IPS DF 6.9 (cell line): ENCODE measurements around the gene USP8.

ENCODE experiments used
- DNase-seq: peaks from one replicate; pipeline ENCODE4 v3.0.0-alpha.2; 2013; ENCODE audit warnings: low read depth, low spot score
- H3K27ac ChIP-seq: one replicate; pipeline ENCODE4 v1.5.1; 2013; ENCODE audit warnings: low read length, control low read depth
- H3K27me3 ChIP-seq: 2 replicates; pipeline ENCODE4 v1.6.1; 2013; ENCODE audit warnings: mild to moderate bottlenecking, low read length; ENCODE audit not compliant: control insufficient read depth, insufficient read depth
- H3K36me3 ChIP-seq: 2 replicates; pipeline ENCODE4 v1.6.1; 2013; ENCODE audit warnings: low read length; ENCODE audit not compliant: control insufficient read depth, insufficient read depth
- H3K4me1 ChIP-seq: 2 replicates; pipeline ENCODE4 v1.6.1; 2013; ENCODE audit warnings: low read length; ENCODE audit not compliant: control insufficient read depth, insufficient read depth
- H3K4me3 ChIP-seq: 2 replicates; pipeline ENCODE4 v1.5.1; 2013; ENCODE audit warnings: mild to moderate bottlenecking, low read length
- H3K9me3 ChIP-seq: 2 replicates; pipeline ENCODE4 v1.6.1; 2013; ENCODE audit warnings: low read length, inconsistent platforms; ENCODE audit not compliant: control insufficient read depth, insufficient read depth
- WGBS: extraction: QIAGEN DNeasy Blood & Tissue Kit; methylation state at CpG from one replicate; pipeline ENCODE4 v1.1.7; 2013; ENCODE audit warnings: mixed read lengths, missing lambda C conversion rate; ENCODE audit not compliant: insufficient read length, insufficient coverage; 5-methylcytosine and 5-hydroxymethylcytosine counted together

The USP8 gene

DNA sequence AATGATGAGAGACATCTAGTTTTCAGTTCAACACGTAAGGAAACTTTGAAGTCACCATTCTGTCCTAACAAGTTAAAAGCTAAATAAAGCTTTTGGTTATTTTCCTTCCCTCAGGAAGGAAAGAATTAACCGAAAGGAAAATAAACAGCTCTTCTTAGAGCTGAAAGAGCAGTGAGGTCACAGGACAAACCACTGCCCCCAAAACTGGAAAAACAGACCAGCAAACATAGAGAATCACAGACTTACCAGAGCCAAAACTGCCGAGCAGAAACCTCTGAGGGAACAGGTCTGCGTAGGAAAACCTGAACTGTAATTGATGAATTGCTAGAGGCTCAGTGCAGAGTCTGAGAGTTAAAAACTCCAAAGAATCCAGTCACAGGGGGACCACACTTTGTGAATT is 107.6 kb downstream of the USP8 start:
- H3K27me3 ChIP-seq = no peaks in the 10 kb centered on the region
- H3K27ac ChIP-seq = no peak overlapping the region
- no peak overlapping the region for H3K4me3 ChIP-seq
- H3K9me3 ChIP-seq = no peaks in the 10 kb centered on the region
- no peaks in the 10 kb centered on the region for H3K36me3 ChIP-seq
- no peak for DNase-seq
- no CpG with 5 or more reads among the region's 4 CpGs for WGBS
- no peaks in the 10 kb centered on the region for H3K4me1 ChIP-seq

DNA sequence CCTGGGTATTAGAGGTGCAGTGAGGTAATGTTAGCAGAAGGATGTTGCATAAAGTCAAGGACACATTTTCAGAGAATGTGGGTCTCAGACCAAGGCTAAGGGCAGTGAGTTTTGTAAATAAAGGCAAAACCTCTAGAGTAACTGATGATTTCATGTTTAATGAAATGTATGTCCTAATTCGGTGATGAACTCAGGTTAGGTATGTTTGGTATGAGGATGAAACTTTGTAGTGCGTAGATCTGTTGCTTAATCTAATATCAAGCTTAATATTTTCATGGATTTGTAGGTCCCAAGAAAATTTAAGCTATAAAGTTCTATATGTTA is 118.6 kb downstream of the USP8 start:
- no peaks in the 10 kb centered on the region for H3K36me3 ChIP-seq
- no peak overlapping the region for H3K27ac ChIP-seq
- H3K4me3 ChIP-seq = no peak overlapping the region
- H3K9me3 ChIP-seq = no peaks in the 10 kb centered on the region
- no CpG with 5 or more reads among the region's 2 CpGs for WGBS
- no peaks in the 10 kb centered on the region; the same call in 1 of the 2 replicates for H3K27me3 ChIP-seq
- H3K4me1 ChIP-seq = peaks cover 2% of the 10 kb centered on the region; the same call in 1 of the 2 replicates
- DNase-seq = no peak

DNA sequence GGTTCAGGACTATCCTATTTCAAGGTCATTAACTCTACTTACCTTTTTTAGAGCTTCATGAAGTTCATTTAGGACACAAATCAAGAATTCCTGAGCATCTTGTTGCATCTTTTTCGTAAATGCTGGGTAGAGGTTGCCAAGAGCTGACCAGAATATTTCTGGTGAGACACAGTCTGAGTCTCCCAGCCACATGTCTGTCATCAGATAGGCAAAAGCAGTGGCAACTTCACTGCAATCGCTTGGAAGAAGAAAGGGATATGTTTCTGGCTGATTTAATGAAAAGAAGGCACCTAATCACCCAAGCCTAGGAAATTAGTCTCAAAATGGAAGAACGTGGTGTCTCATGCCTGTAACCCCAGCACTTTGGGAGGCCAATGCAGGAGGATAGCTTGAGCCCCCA is 119.4 kb downstream of the USP8 start:
- no peak for DNase-seq
- Histone ChIP-seq H3K36me3 (no peaks in the 10 kb centered on the region), H3K4me3 (no peak overlapping the region), H3K4me1 (peaks cover 2% of the 10 kb centered on the region; the same call in 1 of the 2 replicates), H3K9me3 (no peaks in the 10 kb centered on the region), H3K27me3 (no peaks in the 10 kb centered on the region; the same call in 1 of the 2 replicates), H3K27ac (no peak overlapping the region)
- WGBS = no CpG with 5 or more reads among the region's 3 CpGs

DNA sequence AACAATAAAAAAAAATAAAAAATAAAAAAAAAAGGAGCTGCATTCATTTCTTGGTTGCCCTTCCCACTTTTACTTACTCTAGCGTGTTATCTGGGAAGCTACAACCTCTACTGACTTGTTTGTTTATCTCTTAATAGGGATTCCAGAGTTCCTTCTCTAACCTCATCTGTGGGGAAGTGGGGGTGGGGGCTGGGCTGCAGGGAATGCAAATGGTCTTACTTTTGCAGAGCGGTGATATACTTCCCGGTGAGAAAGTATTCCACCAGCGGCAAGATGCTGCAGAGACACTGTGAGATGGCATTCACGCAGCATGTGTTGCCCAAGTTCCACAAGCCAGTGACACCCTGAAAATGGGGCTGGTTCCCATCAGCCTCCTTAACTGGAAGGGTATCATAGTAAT is 120.2 kb downstream of the USP8 start:
- no peak overlapping the region for H3K27ac ChIP-seq
- H3K4me1 ChIP-seq = peaks cover 2% of the 10 kb centered on the region; the same call in 1 of the 2 replicates
- no peak for DNase-seq
- no peaks in the 10 kb centered on the region; the same call in 1 of the 2 replicates for H3K27me3 ChIP-seq
- no peaks in the 10 kb centered on the region for H3K36me3 ChIP-seq
- WGBS = no CpG with 5 or more reads among the region's 5 CpGs
- H3K9me3 ChIP-seq = no peaks in the 10 kb centered on the region
- H3K4me3 ChIP-seq = no peak overlapping the region

DNA sequence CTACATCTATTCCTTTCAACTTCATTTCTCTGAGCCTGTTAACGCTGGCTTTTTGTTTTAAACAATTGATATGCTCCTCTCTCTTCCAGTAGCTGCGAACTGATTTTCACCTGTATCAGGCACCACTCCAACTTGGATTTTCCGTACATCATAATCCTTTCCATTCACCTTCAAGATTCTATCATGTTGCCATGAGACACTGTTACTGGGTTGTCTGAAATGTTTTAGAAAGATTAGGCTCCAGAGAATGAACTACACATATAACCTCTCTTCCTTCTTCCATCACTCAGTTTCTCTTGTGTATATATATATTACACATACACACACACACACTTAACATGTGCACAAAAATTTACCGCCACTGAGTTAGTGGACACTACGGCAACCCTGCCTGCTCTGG is 122.4 kb downstream of the USP8 start, which contains the start of gene USP50:
Gene USP50, minus strand, starts transcription at position 101 of the 400 bp plus-strand sequence. CDS start 141 bp downstream, outside the sequence.
- WGBS = no CpG with 5 or more reads among the region's 5 CpGs
- DNase-seq = no peak

DNA sequence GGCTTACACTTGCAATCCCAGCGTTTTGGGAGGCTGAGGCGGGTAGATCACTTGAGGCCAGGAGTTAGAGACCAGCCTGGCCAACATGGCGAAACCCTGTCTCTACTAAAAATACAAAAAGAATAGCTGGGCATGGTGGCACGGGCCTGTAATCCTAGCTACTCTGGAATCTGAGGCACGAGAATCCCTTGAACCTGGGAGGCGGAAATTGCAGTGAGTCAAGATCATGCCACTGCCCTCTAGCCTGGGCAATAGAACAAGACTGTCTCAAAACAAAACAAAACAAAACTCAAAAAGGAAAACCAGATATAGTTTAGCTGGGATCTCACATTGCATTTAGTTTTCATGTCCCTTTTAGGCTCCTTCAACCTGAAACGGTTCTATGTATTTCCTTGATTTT is 125.1 kb downstream of the USP8 start:
- no CpG with 5 or more reads among the region's 7 CpGs for WGBS
- DNase-seq = no peak
- H3K27ac ChIP-seq = no peak overlapping the region

More for the DNA sequence above, 122.4 kb downstream of the USP8 start, which contains the start of gene USP50:
- Histone ChIP-seq H3K4me1 (peaks cover 2% of the 10 kb centered on the region; the same call in 1 of the 2 replicates), H3K4me3 (no peak within 1 kb of the TSS), H3K27me3 (no peaks in the 10 kb centered on the region), H3K36me3 (no peaks in the 10 kb centered on the region), H3K27ac (no peak within 1 kb of the TSS), H3K9me3 (no peaks in the 10 kb centered on the region)

DNA sequence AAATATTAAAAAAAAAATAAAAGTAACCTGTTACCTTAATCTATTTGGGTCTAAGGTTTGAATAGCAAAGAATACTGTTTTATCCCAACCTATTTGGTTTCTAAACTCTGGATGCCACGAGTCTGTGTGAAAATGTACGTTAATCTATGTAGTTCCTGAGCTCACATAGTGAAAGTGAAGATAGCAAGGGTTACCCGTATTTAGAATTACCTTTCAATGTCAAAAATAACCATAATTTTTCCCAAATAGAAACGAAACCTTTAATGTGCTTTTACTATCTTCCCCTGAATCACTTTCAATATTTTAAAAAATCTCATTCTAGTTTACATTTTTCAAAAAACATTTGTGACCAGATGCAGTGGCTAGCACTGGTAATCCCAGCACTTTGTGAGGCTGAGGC is 128.0 kb downstream of the USP8 start:
- 100% methylated on average over 1 of the region's 4 CpGs for WGBS
- no peak for DNase-seq
- Histone ChIP-seq H3K9me3 (no peaks in the 10 kb centered on the region), H3K4me1 (no peaks in the 10 kb centered on the region), H3K27ac (no peak overlapping the region), H3K27me3 (no peaks in the 10 kb centered on the region), H3K4me3 (no peak overlapping the region), H3K36me3 (no peaks in the 10 kb centered on the region)

More for the DNA sequence above, 125.1 kb downstream of the USP8 start:
- peaks cover 2% of the 10 kb centered on the region; the same call in 1 of the 2 replicates for H3K4me1 ChIP-seq
- no peaks in the 10 kb centered on the region for H3K27me3 ChIP-seq
- no peaks in the 10 kb centered on the region for H3K36me3 ChIP-seq
- no peaks in the 10 kb centered on the region for H3K9me3 ChIP-seq
- H3K4me3 ChIP-seq = no peak overlapping the region

DNA sequence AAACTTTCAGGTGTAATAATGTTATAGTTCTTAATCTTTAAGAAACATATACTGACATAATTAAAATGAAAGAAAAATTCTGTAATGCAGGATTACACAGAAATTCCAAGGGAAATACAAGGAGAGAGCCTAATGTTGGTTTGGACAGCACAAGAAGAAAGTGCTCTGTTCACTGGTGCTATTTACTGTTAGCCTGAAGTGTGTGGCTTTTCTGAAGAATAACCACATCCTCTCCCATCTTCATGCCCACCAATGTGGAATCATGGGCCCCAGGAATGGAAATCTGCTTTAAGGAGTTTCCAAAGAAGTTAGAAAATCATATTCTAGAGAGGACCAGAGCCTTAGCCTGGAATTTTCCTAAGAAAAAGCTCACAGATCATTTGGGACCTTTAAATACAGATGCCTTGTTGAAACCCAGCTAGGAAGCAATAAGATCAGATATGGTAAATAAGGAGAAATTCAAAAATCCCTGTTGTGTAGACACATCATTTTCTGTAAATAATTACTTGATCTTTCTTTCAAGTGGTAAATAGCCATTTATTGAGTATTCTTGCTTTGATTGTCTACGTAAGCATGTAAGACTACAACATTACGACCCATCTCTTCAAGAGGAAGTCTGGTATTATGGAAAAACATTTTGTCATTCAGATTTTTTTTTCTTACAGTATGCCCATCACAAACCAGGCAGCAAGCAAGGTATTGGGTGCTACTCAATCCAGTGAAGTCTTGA is 132.6 kb downstream of the USP8 start:
- Histone ChIP-seq H3K4me3 (no peak overlapping the region), H3K4me1 (no peaks in the 10 kb centered on the region), H3K36me3 (no peaks in the 10 kb centered on the region), H3K27me3 (no peaks in the 10 kb centered on the region), H3K9me3 (no peaks in the 10 kb centered on the region), H3K27ac (no peak overlapping the region)
- no peak for DNase-seq
- no CpG with 5 or more reads among the region's 2 CpGs for WGBS

DNA sequence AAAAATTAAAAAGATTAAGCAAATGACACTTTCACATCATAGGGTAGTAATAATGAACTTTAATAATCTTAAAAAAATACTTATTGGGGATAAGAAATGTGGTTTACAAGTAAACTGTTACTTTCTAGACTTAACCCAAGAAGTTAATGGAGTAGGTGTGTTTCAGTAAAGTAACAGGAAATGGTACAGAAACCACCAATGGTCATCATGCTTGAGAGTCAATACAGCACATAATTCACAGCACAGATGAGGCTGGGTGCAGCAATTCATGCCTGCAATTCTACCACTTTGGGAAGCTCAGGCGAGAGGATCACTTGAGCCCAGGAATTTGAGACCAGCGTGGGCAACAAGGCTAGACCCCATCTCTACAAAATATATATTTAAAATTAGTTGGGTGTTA is 133.8 kb downstream of the USP8 start:
- H3K9me3 ChIP-seq = no peaks in the 10 kb centered on the region
- no peak overlapping the region for H3K27ac ChIP-seq
- H3K4me1 ChIP-seq = no peaks in the 10 kb centered on the region
- H3K27me3 ChIP-seq = no peaks in the 10 kb centered on the region
- H3K36me3 ChIP-seq = no peaks in the 10 kb centered on the region
- no peak for DNase-seq
- H3K4me3 ChIP-seq = no peak overlapping the region
- no CpG with 5 or more reads among the region's 2 CpGs for WGBS

DNA sequence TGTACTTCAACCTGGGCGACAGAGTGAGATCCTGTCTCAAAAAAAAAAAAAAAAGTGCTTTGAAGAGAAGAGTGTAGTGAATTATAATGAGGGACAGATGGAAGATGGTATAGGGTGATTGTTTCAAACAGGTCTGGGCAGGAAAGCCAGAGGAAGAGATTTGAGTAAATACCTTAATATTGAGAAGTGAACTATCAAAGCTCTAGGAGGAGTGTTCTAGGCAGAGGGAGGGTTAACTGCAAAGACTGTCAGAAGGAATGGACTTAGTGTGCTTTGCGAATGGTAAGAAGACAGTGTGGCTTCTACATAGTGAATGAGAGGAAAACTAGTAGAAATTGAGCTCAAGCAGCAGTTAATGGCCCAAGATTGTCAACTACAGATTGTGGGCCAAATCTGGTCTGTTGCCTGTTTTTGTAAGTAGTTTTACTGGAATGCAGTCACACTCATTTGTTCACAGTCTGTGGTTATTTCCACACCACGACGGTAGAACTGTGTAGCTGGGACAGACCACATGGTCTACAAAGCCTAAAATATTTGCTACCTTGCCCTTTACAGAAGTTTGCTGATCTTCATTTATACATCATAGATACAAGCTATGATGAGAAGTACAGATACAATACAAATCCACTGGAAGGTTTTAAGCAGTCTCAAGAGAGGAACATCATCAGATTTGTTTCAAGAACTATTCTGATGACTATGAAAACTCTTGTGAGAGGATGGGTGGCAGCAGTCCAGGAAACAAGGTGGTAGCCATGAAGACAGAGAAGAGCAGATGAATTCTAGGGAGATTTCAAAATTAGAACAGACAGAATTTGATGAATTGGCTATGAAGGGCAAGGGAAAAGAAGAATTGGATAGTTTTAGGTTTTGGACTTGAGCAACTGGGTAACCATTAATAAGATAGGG is 138.8 kb downstream of the USP8 start:
- Histone ChIP-seq H3K27ac (no peak overlapping the region), H3K4me1 (no peaks in the 10 kb centered on the region), H3K27me3 (no peaks in the 10 kb centered on the region), H3K36me3 (no peaks in the 10 kb centered on the region), H3K9me3 (no peaks in the 10 kb centered on the region), H3K4me3 (no peak overlapping the region)
- no CpG with 5 or more reads among the region's 4 CpGs for WGBS
- no peak for DNase-seq
